DND-41 (cell line): Measurements from ENCODE around the gene PGBD5.

Experiments used
- EZH2 ChIP-seq: IDR thresholded peaks from 3 replicates; pipeline ENCODE4 v1.6.1; 2012; ENCODE audit warnings: borderline replicate concordance, low read depth, mild to moderate bottlenecking, moderate library complexity, low read length, inconsistent platforms; ENCODE audit not compliant: severe bottlenecking
- TF ChIP-seq, protein P1 (sequence below): IDR thresholded peaks from 2 replicates; pipeline ENCODE4 v1.5.1; 2012; ENCODE audit warnings: borderline replicate concordance, low read length, moderate library complexity, mild to moderate bottlenecking; ENCODE audit not compliant: poor library complexity, severe bottlenecking; ENCODE audit errors: extremely low read depth

- TF ChIP-seq, protein P1, sequence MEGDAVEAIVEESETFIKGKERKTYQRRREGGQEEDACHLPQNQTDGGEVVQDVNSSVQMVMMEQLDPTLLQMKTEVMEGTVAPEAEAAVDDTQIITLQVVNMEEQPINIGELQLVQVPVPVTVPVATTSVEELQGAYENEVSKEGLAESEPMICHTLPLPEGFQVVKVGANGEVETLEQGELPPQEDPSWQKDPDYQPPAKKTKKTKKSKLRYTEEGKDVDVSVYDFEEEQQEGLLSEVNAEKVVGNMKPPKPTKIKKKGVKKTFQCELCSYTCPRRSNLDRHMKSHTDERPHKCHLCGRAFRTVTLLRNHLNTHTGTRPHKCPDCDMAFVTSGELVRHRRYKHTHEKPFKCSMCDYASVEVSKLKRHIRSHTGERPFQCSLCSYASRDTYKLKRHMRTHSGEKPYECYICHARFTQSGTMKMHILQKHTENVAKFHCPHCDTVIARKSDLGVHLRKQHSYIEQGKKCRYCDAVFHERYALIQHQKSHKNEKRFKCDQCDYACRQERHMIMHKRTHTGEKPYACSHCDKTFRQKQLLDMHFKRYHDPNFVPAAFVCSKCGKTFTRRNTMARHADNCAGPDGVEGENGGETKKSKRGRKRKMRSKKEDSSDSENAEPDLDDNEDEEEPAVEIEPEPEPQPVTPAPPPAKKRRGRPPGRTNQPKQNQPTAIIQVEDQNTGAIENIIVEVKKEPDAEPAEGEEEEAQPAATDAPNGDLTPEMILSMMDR = no peak
- TF ChIP-seq EZH2 = no peak
These were observed 91.7 kb downstream of the PGBD5 start for GRCh38 chr1:230334447-230334837.
